NCI-H1105 (cell line): ENCODE measurements around the gene SLIT2.
A peak's percentile ranks its signal among the peaks of the same experiment; 100 is the strongest.

Source experiments
- DNase-seq: peaks from one replicate; lab custom pipeline; 2025; lab: John Stamatoyannopoulos, UW

SLIT2 gene

GRCh38 chr4:20251796-20252655 is at the start of gene SLIT2:
Gene SLIT2, plus strand, starts transcription at chr4:20251905. Its CDS starts 1,911 bp downstream, at chr4:20253816.
- peak; percentile 49 for DNase-seq

- no peak for DNase-seq
Measured at GRCh38 chr4:20203508-20203907, 48.2 kb upstream of the SLIT2 start.

GRCh38 chr4:20217521-20217920 is 34.2 kb upstream of the SLIT2 start:
- DNase-seq, result no peak

- no peak for DNase-seq
Measured at GRCh38 chr4:20217951-20218350, 33.8 kb upstream of the SLIT2 start.

- DNase-seq, result no peak
Measured at GRCh38 chr4:20219521-20219920, 32.2 kb upstream of the SLIT2 start.

GRCh38 chr4:20237894-20238537 is 13.7 kb upstream of the SLIT2 start:
- DNase-seq, result no peak

GRCh38 chr4:20248155-20248558 is 3.5 kb upstream of the SLIT2 start:
- no peak for DNase-seq

DNA sequence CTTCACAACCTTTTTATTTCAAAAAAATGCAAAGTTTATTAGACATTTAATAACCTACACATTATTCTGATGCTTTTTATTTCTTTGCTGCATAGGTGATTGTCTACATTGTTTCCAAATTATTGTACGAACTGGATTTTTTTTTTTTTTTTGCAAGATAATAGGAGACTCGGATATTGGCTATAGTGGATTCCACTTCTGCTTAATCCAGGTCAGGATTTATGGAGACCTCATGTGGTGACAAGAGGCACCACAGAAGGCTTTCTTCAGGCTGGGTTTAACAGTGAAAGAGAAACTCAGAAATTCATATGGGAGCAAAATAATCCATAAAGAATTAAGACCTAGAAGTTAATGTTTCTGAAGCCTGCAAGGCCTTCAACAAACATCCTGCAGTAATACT is 2.4 kb upstream of the SLIT2 start:
- DNase-seq, result no peak

GRCh38 chr4:20251031-20251795 is 492 bp upstream of the SLIT2 start:
- no peak for DNase-seq

DNA sequence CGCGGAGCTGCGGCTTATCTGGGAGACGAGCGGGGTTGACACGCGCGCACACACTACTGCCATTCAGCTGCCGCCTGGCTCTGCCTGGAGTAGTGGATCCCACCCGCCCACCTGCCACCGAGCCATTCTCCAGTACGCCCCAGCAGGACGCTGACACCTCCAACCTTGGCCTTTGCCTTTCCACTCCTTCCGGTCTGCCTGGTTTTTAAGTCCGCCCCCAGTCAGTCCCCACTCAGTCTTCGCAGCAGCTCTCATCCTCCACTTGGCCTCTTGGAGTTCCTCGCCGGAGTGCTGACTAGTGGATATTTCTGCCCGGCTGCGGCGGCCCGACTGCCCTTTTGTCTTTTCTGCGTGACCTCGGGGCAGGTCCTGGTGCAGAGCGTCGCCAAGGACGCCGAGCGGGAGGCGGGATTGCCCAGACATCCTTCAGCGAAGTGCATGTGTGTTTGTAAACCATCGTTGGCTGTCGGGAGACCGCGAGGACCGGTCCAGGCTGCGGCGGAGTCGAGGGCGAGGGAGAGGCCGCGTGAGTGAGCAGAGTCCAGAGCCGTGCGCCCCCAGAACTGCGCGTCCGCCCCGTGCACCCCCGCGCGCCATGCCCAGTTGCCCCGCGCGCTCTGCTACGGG is 1.1 kb downstream of the SLIT2 start:
- DNase-seq, result no peak

DNA sequence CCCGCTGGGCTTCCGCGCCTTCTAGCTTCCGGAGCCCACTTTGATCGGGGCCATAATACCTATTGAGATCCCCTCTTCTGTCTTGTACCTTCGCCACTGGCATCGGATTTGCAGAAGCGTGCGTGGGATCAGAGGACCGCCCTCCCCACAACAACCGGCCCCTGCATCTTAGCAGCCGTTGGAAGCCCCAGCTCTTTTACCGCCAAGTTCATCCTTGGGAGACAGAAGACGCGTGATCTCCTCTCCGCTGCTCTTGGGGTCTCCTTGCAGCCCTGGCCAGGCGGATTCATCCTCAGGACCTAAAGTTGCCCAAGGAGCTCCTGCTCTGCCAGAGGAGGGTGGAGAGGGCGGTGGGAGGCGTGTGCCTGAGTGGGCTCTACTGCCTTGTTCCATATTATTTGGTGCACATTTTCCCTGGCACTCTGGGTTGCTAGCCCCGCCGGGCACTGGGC is 1.6 kb downstream of the SLIT2 start:
- DNase-seq, result no peak

GRCh38 chr4:20253735-20254409 is 2.2 kb downstream of the SLIT2 start:
- no peak for DNase-seq

GRCh38 chr4:20254511-20255250 is 3.0 kb downstream of the SLIT2 start:
- no peak for DNase-seq

- DNase-seq, result no peak
Measured at GRCh38 chr4:20255251-20255586, 3.5 kb downstream of the SLIT2 start.

DNA sequence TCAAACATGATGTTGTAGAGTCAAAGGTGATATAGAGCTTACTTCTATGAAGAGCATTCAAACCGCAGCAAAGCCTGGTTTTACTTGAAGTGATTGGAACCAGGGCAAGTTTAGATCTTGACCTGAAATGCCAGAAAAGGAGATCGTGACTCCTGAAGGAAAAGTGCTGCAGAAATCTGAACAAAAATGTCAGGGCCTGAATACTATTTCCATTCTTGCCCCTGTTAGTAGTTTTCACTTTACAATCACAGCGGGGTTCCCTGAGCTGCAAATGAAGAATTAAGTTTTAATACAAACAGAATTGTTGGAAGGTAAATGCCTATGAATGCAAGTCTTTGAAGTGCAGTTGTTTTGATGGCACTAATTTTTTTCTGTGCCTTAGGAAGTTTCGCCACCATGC is 4.1 kb downstream of the SLIT2 start:
- DNase-seq, result no peak

GRCh38 chr4:20256381-20256881 is 4.7 kb downstream of the SLIT2 start:
- DNase-seq, result no peak

DNA sequence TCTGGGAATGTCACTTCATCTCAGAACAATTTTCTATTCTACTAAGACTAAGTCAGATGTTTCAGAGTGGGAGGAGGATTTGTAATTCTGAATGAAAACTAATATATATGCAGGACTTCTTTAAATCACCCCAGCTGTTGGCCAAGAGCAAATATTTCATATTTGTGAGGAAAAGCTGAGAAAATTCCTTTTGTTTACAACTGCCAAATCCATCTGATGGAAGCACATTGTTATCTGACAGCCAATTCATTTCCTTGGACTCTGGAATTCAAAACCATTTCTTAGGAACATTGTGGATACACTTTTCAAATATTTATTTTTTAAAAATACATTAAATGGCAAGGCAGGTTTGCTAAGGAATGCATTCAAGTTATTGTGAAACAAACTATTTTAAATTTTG is 8.0 kb downstream of the SLIT2 start:
- no peak for DNase-seq

DNA sequence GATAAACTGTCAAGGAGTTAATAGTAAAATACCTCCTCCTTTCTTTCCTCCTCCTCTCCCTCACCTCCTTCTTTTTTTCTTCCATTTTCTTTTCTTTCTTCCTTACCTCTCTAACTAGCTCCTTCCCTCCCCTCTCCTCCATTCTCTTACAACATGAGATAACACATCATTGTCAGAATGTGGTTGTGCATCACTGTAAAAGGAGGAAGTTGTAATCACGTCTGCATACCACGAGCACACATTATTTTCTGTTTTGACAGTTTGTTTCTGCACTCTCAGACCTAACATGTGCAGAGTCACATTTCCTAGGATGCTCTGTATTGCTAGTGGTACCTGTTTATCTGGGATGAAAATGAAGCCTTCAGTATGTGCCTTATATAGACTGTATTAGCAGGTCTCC is 9.1 kb downstream of the SLIT2 start:
- DNase-seq, result no peak

DNA sequence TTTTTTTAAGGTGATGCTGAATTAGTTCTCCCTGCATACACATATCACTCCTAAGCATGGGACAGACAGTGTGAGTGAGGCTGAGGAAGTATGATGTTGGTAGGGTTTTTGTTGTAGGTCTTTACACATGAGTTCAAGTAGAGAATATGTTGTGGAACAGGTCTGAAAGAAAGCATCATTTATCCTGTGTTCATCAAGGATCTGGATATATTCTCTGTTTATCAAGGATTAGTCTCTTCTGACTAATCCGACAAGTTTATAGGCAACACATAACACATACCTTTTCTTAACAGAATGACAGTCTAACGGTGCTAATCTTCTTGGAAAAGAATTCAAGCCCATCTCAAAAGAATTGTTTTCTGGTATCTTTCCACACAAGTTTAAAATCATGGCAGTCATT is 10.5 kb downstream of the SLIT2 start:
- DNase-seq, result no peak

- DNase-seq, result no peak
Measured at GRCh38 chr4:20264688-20265087, 13.0 kb downstream of the SLIT2 start.

DNA sequence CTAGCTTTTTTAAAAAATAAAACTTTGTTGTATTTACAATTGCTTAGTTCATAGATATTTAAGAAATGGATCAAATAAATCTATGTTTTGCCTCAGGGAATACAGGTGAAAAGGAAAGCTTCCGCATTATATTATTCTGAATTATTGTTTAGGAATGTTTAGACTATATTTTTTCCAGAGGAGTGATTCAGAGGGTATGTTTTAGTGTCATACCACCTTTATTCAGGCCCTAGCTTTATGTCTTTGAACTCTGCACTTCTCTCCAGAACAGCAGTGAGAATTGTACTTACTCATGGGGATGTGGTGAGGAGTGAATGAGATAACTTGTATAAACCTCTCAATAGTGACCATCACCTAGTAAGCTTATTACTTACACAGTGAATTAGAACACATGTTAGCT is 14.0 kb downstream of the SLIT2 start:
- no peak for DNase-seq
